ENCODE measurements around the gene POLR3B. TPM values are rescaled to one million over a fixed set of nuclear protein-coding genes. Genes with fewer than 3 reads are reported as not detected.

Gene POLR3B
- total and polyA plus RNA-seq, 2 of the 8 experiments (the other 6 are each of a cell fraction or from before 2014, with no cell fraction given) = 5.0 to 13.2 TPM

- H2AK5ac ChIP-seq (ENCODE audit: low read depth, low read length) = no peak overlapping the region
- H4K5ac ChIP-seq (ENCODE audit: insufficient read length, low read depth, low read length) = no peak overlapping the region
- no peak for FAIRE-seq
- no peak overlapping the region for H3K18ac ChIP-seq (ENCODE audit: extremely low read depth, low read length)
- H4K20me1 ChIP-seq (replicated peaks in 1 of 2; ENCODE audit: control insufficient read depth in 1 of 2, insufficient read depth in 2 of 2, low read length in 2 of 2) = no peaks in the 10 kb centered on the region
- H3K79me2 ChIP-seq (ENCODE audit: control insufficient read depth in 1 of 2, insufficient read depth in 2 of 2, low read length in 2 of 2) = no peaks in the 10 kb centered on the region
- no peak overlapping the region for H2BK5ac ChIP-seq (ENCODE audit: low read depth, low read length)
- no peak overlapping the region for H2BK120ac ChIP-seq (replicated peaks; ENCODE audit: low read depth, low read length)
- H2AFZ ChIP-seq (ENCODE audit: low read length) = no peak overlapping the region
- no peak overlapping the region for H2BK12ac ChIP-seq (ENCODE audit: low read depth, low read length)
- H3K36me3 ChIP-seq (ENCODE audit: control insufficient read depth in 2 of 4, insufficient read depth in 4 of 4, low read length in 3 of 4) = no peaks in the 10 kb centered on the region; a peak in 1 of 8 replicates
- no peak overlapping the region for H2BK15ac ChIP-seq (ENCODE audit: low read length)
- no peak overlapping the region for H3K4me3 ChIP-seq (ENCODE audit: extremely low read depth in 1 of 4, insufficient read depth in 2 of 4, low read depth in 3 of 4, low read length in 4 of 4)
- no peak overlapping the region for H3K56ac ChIP-seq (replicated peaks; ENCODE audit: insufficient read length, low read depth, low read length)
- no peaks in the 10 kb centered on the region for H3K23me2 ChIP-seq (ENCODE audit: low read depth, low read length)
- POLR2A ChIA-PET (ENCODE audit: partially characterized antibody) = interaction anchor here (1.2 kb wide), 1 partner anchor 17 kb away, joined by 3 read pairs; no protein-coding TSS in a partner anchor
- no peaks in the 10 kb centered on the region for H3K9me3 ChIP-seq (ENCODE audit: insufficient read depth in 2 of 2, low read depth in 1 of 2, low read length in 1 of 2)
- no peak overlapping the region for H4K91ac ChIP-seq (replicated peaks; ENCODE audit: insufficient read length, low read length)
- CTCF ChIA-PET (ENCODE audit: partially characterized antibody) = interaction anchor here (0.6 to 1.2 kb wide), 2 partner anchors 13 to 517 kb away, joined by 3 read pairs; no protein-coding TSS in a partner anchor
- no peak overlapping the region for H4K8ac ChIP-seq (ENCODE audit: extremely low read depth, insufficient read depth, low read length)
- WGBS, 2 experiments (ENCODE audit: extremely low coverage in 1 of 2, insufficient coverage in 1 of 2, insufficient read length in 1 of 2, insufficient replicate concordance in 2 of 2, low coverage in 1 of 2, low lambda C conversion rate in 2 of 2, missing lambda C conversion rate in 1 of 2) = 88% methylated on average over 1 of the region's 1 CpG; no CpG with 5 or more reads in 1 of the 2 experiments
- H3K27ac ChIP-seq (ENCODE audit: low read depth, low read length) = no peak overlapping the region
- H3K4me1 ChIP-seq (replicated peaks in 1 of 4; ENCODE audit: control insufficient read depth in 3 of 4, insufficient read depth in 4 of 4, low read length in 3 of 4) = no peaks in the 10 kb centered on the region
- H3K4me2 ChIP-seq (ENCODE audit: insufficient read depth in 1 of 2, low read depth in 2 of 2, low read length in 2 of 2) = no peak overlapping the region
- H3K79me1 ChIP-seq (ENCODE audit: low read depth, low read length) = no peaks in the 10 kb centered on the region
- no peaks in the 10 kb centered on the region for H3K27me3 ChIP-seq (replicated peaks in 1 of 4; ENCODE audit: control insufficient read depth in 3 of 4, extremely low read depth in 1 of 4, insufficient read depth in 3 of 4, low read length in 3 of 4)
- DNase-seq (ENCODE audit: low read depth in 1 of 2, low spot score in 2 of 2) = no peak
- no peak overlapping the region for H3K14ac ChIP-seq (ENCODE audit: insufficient read length)
- H2BK20ac ChIP-seq (ENCODE audit: low read length) = no peak overlapping the region
- H3K23ac ChIP-seq (ENCODE audit: insufficient read length) = no peak overlapping the region
- H3K4ac ChIP-seq (replicated peaks; ENCODE audit: insufficient read length, low read depth, low read length) = no peak overlapping the region
- no peak overlapping the region for H3K9ac ChIP-seq (replicated peaks in 1 of 4; ENCODE audit: extremely low read depth in 1 of 4, low read depth in 3 of 4, low read length in 3 of 4)
- TF ChIP-seq NRF1 (IDR thresholded peaks at IDR 0.05; ENCODE audit: low read depth, low read length) (no peak), CREB1 (IDR thresholded peaks at IDR 0.05) (no peak)
These were observed 72.1 kb downstream of the POLR3B start for GRCh38 chr12:106429636-106430035.

Measured in H1 (cell line).